ENCODE data around the gene VWA1.

VWA1 gene

GRCh38 chr1:1490633-1491230 is 55.2 kb downstream of the VWA1 start:
- no peak for DNase-seq

DNA sequence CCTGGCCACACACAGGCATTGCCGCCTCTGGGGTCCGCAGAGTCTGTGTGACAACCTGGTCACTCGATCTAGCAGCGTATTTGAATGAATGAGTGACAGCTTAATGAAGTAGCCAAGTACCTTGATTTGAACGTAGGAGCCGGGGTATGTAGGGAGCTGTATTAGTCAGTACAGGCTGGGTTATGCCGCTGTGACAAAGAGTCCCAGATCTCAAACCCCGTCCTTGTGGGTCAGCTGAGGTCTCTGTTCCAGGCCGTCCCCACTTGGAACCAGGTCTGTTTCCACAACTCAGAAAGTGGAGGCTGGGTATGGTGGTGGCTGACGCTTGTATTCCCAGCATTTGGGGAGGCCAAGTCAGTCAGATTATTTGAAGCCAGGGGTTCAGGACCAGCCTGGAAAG is 56.1 kb downstream of the VWA1 start:
- DNase-seq, result no peak

Measured in stimulated activated CD4-positive, alpha-beta T cell treated with anti-CD3 and anti-CD28 coated beads, Interleukin-15, amount 100 ng/mL, for 24 hours (primary cell).